ENCODE measurements around the gene C1orf159.

- TF ChIP-seq FOXM1 (IDR thresholded peaks at IDR 0.05; ENCODE audit: borderline replicate concordance, low read depth), result no peak
- TF ChIP-seq CREB1 (IDR thresholded peaks at IDR 0.05; ENCODE audit: low read depth), result no peak
- TF ChIP-seq MAX (IDR thresholded peaks at IDR 0.05), result no peak
- no peak for TF ChIP-seq TEAD4 (IDR thresholded peaks at IDR 0.05)
- TF ChIP-seq RAD21 (IDR thresholded peaks at IDR 0.05; ENCODE audit: low read depth), result no peak
- TF ChIP-seq REST (IDR thresholded peaks at IDR 0.05; ENCODE audit: low read depth), result no peak
- no peak for TF ChIP-seq CEBPB (IDR thresholded peaks at IDR 0.05)
- no peak for TF ChIP-seq TAF1 (IDR thresholded peaks at IDR 0.05; ENCODE audit: low read depth)
- no peak for TF ChIP-seq EP300 (IDR thresholded peaks at IDR 0.05; ENCODE audit: borderline replicate concordance)
- no peak for TF ChIP-seq EGR1 (IDR thresholded peaks at IDR 0.05)
- TF ChIP-seq ZBTB7A (IDR thresholded peaks at IDR 0.05; ENCODE audit: low read depth), result no peak
- TF ChIP-seq USF1 (IDR thresholded peaks at IDR 0.05), result no peak
- no peak for TF ChIP-seq YY1 (IDR thresholded peaks at IDR 0.05; ENCODE audit: low read depth)
- TF ChIP-seq NFIC (IDR thresholded peaks at IDR 0.05), result no peak
These were observed 49.2 kb downstream of the C1orf159 start for GRCh38 chr1:1066403-1067283.

All from Ishikawa (cell line).